Measurements from ENCODE around the gene MAN1C1.
A peak's percentile ranks its signal among the peaks of the same experiment; 100 is the strongest.
"Not testable (repeated sequence)": the region's sequence is repeated elsewhere in the genome, so short reads cannot be mapped to it uniquely, and the experiment has no call there.

Gene MAN1C1

GRCh38 chr1:25636141-25636540 is 19.6 kb downstream of the MAN1C1 start:
- DNase-seq: not testable (repeated sequence)

DNA sequence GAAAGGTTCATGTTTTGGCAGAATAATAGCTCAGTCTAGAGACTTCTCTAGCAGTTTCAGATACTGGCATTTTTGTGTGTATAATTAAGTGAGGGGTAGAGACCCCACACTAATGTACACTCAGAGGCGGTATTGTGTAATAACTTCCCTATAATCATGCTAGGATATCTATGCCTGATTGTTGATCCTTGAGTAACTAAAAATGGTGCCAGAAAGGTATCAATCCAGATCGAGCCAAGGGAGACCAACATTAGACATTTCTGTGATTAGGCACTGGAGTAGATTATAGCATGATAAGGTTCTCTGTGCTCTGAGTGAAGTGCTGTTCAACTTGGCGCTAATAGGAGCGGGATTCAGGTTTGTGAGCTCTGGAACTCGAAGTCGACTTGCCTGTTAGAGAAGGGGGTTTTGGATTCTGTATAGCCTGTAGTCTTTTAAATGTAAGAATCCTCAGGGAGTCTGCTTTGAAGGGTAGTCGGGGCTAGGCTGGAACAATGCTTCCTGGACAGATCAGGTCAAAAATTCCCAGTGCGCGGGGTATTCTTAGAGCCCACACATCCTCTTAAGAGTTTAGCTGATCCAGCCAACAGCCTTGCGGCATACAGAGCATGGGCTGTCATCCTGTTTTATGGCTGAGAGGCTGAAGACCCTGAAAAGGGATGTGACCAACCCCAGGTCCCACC is 24.2 kb downstream of the MAN1C1 start:
- DNase-seq: peak; percentile 10

DNA sequence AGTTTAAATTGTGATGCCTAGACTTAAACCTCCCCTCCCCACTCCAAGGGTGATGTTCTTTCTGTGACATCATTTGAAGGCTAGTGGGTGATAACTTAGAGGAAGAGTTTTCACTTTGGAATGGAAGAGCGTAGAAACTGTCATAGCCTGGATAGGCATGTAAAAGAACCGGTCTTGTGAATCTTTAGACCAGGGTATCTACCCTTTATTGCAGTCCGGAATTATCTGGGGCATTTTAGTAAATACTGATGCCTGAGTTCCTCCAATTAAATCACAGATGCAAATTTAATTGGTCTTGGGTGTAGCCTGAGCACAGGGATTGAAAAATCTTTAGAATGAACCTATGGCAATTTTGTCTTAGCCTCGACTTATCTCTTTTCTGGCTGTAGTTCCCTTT is 24.7 kb downstream of the MAN1C1 start:
- no peak for DNase-seq

- no peak for DNase-seq
These were observed 25.5 kb downstream of the MAN1C1 start for GRCh38 chr1:25641931-25642573.

GRCh38 chr1:25642574-25643108 is 26.1 kb downstream of the MAN1C1 start:
- DNase-seq: no peak

DNA sequence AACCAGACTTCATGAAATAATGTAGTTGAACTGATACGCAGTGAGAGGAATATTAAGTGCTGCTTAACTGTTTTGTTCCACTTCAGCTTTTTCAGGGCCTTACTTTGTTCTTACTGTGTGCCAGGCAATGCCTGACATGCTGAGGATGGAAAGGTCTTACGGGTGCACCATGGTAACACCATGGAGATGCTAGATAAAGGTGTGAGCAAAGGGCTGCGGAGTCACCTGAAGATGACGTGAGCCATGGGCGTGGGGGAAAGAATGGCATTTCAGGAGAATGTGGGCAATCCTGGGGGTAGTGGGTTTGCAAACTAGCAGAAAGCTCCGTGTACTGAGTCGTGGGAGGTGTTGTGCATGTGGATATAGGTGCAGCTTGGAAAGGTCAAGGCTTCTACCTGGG is 27.3 kb downstream of the MAN1C1 start:
- DNase-seq: no peak

DNA sequence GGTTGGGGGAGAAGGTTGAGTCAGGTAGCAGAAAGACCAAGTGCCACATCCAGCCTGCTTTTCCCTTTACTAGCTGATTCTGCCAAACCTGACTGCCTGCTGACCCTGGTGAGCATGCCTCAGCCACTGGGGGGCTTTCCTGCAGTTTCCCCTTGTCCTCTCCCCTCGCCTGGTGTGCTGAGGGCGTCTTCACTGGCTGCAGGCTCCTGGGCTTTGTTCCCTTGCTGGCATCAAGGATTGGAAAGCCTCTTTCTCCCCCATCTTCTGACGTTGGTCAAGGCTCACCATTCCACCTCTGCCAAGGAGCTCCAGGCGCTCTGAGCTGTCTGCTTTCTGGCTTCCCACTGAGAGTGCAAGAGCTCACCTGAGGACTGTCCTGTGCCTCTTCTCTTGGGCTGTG is 28.4 kb downstream of the MAN1C1 start:
- DNase-seq: no peak

- no peak for DNase-seq
These were observed 29.2 kb downstream of the MAN1C1 start for GRCh38 chr1:25645637-25646400.

DNA sequence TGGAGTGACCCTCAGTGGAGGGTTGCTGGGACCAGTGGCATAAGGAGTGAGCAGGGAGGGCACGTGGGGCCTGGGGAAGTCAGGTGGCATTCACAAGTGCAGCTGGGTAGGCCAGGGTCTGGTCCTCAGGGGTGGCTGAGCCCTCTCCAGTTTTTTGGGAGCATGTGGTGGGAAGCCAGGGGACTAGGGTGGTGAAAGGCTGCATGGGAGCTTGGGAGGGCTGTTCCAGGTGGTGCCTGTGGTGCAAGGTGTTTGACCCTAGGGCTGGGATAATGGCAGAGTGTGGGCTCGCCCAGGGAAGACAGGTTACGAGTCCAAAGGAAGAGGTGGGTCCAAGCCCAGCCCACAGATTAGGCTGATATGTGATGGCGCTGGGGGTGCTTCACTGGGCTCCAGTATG is 30.5 kb downstream of the MAN1C1 start:
- no peak for DNase-seq

- no peak for DNase-seq
These were observed 31.3 kb downstream of the MAN1C1 start for GRCh38 chr1:25647863-25648262.

DNA sequence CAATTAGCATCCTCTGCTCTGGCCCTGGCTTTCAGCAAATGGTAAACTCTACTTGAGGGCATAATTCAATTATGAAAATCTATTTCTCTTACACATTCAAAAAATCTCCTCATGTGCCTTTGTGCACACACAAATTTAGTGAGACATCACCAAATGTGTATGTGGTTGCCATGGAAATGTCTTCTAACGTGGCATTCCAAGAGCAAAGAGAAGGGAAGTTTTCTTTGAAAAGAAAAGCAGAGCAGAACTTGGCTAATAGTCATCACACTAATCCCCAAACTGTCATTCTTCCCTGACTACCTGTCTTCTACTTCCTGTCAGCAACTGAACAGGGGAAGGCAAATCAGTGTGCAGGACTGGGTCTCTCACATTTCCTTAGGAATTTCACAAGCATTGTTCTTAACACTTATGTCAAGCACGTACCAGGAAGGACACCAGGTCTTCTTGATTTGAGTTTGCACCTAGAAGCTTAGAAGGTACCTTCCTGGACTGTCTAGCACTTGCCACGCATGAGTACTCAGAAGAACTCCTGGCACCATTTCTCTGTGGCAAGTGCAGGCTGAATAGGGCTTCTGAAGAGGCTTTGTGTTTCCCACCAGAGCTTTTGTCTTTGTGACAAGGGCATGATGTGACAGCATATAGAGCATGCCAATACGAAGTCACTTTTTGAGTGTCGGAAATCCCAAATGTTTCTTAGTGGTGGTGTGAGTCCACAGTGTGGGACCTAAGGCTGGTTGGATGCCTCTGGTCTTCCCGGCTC is 32.3 kb downstream of the MAN1C1 start:
- DNase-seq: no peak

GRCh38 chr1:25649505-25650288 is 33.1 kb downstream of the MAN1C1 start:
- DNase-seq: no peak

DNA sequence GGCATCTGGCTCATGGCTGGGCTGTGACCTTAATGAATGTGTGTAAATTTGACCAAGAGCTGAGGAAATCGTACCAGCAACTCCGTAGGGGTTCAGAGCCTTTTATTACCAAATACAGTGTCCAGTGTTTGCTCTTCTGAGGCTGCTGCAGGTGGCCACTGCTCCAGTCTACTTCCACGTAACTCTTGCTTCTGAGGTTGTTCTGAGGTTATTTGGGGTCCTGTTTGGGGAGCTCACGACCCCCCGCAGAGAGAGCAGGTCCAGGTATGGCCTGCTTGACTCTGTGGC is 33.6 kb downstream of the MAN1C1 start:
- no peak for DNase-seq

DNA sequence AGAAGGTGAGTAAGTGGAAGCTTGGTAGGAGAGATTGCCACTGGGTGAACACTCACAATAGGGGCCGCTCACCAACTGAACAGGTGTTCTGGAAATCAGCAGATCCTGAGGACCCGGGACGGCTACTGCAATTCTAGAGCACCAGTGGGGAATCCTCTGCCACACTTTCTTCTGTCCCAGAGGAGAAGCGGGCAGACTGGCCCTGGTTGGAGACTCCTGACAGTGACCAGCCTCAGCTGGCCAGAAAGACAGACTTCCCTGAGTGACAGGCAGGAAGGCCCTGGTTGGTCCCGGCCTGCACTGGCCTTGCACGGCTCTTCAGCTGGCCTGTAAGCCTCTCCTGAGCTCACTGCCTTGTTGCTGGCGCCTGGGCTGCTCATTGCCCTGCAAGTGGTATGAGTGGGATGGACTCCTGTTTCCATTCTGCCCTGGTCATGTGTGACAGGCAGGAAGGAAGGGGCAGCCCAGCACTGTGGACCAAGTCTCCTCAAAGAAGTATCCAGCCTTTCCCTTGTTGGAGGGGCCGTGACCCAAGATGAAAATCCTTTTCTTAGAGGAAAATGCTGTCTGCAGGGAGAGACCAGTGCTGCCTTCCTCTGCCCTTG is 34.5 kb downstream of the MAN1C1 start:
- DNase-seq: no peak

GRCh38 chr1:25651824-25652741 is 35.5 kb downstream of the MAN1C1 start:
- no peak for DNase-seq

DNA sequence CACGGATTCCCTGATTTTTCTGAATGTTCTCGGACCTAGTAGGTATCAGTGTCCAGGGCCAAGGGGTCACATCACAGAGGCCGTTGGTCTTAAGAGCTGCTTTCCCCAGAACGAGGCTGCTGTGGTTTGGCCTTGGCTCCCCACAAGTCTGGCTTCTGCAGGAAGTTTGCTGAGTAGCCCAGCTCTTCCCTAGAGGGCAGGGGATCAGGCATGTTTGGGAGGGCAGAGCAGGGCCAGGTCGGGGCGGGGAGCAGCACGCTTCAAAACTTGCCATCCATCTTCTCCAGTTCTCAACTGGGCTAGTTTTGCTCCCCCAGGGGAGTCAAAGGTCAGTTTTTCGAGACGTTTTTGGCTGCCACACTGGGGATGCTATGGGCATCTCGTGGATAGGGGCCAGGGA is 37.0 kb downstream of the MAN1C1 start:
- DNase-seq: no peak

DNA sequence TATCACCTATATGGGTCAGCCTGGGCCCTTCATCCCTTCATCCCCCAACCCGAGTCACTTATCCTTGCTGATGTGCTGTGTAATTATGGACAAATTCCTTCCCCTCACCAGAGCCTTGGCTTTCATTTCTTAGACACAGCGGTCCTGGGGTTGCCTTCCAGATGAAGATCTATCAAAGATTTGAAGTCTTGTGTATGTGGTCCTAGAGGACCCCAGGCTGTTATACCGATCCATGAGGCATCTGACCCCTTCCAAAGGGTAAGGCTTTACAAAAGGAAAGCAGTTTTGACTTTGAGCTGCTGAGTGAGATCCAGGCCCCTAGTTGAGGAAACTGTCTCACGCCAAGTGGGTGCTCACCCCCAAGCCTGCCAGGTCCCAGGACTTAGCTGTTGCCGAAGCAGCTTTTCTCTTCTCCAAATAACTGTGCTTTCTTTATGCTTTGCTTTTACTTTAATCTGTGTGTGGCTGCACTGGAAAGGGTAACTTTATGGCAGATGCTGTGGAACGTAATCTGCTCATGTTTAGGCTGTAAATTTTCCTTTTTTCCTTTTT is 37.6 kb downstream of the MAN1C1 start:
- no peak for DNase-seq

DNA sequence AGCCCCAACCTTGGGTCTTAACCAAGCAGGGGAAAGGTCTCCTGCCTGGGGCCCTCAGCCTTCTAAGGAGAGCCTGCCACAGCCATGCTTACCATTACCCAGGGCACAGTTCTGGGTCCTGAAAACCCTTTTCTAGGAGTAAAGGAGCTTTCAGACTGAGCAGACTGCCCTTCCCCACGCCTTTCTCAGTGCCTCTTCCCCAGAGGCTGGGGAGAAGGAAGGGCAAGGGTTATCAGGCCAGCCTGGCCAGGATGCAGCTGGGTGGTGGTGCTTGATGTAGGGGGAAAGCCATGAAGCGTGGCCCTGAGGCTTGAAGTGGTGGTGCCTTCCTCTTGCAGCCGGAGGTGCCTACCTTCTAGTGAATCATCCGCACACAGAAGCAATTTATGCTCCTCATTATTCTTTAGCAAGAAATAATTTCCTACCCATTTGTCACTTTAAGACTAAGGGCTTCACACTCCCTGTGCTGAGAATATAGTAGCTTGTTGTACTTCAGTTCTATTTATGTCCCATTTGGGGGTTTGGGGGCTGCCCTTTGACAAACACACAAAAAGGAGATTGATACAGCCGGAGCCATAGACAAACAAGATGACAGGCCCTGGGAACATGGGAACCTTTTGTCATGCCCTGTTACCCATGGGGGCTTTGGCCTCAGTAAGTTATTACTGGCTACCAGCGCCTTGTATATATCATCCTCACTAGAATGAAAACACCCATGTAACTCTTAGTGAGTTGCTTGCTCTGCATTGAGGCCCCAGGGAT is 40.7 kb downstream of the MAN1C1 start:
- DNase-seq: no peak

GRCh38 chr1:25657883-25658760 is 41.5 kb downstream of the MAN1C1 start:
- no peak for DNase-seq

All from NCI-H2227 treated with DMSO at 0.1 percent for 48 hours (cell line).